T-helper 22 cell (primary cell): ENCODE results near the gene ACSL5.
"Not testable (repeated sequence)": the region's sequence is repeated elsewhere in the genome, so short reads cannot be mapped to it uniquely, and the experiment has no call there.

Source experiments
- DNase-seq: peaks from one replicate; pipeline ENCODE4 v3.0.0-alpha.2; 2020; ENCODE audit warnings: low read depth

ACSL5 gene

DNA sequence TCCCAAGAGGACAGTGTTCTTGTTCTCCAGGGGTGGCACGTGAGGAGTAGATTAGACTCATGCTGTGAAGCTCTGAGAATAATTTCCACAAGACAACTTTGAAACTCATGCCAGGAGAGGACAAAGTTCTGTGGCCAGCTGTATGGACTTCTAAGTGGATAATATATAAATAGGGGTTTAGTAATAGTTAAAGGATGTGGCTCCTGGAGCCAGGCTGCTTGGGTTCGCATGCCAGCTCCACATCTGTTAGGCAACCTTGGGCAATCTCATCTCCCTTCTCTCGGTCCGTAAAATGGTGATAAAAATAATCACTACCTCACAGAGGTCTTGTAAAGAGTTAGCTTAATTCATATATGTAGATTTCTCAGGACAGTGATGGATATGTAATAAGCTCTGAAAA lies 35.8 kb downstream of the ACSL5 start:
- no peak for DNase-seq

DNA sequence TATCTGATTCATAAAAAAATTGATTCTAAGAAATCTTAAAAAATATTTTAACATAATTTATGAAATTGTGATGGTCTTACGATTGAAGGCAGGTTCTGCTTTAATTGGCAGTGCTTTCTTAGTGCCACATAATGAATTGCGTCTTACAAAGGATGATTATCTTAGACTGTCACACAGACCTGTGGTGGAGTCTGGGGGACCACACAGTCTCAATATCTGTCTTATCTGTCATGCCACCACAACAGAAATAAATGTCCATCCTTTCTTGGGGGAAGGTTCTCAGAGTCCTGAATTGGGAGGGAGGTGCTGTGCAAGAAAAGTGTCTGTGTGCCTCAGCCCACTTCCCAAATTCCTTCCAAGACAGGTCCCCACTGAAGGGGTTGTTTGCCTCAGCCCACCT lies 38.8 kb downstream of the ACSL5 start:
- DNase-seq = no peak

DNA sequence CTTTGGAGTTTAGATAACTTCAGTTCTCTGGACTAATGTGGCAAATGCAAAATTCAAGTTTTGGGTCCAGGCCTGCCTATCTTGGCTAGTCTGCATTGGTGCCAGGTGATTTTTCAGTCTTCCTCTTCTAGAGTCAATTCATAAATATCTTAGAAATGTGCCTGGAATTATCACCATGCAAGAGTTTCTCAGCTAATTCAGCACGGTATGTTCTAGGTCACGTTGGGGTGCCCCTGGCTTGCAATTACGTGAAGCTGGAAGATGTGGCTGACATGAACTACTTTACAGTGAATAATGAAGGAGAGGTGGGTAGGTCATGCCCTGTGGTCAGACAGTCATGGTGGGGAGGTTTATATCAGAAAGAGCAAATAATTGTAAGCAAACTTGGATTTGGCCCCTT lies 47.8 kb downstream of the ACSL5 start:
- no peak for DNase-seq

DNA sequence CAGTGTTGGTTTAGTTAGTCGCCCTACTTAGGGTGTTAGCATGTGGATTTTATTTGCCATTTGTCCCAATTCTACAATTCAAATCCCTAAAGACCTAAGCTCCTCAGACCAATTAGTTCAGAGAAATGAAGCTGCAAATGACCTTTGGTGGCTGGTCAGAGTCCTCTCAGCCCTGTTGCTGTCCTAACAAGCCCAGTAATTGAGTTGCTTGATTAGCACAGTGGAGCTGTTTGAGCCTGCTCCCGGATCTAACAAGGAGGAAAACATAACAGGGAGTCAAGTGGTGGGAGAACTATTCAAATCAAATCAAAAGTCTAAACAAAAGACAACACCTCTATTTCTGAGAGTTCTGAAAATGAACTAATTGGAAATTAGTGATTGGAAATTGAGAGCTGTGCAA lies 50.7 kb downstream of the ACSL5 start:
- no peak for DNase-seq

DNA sequence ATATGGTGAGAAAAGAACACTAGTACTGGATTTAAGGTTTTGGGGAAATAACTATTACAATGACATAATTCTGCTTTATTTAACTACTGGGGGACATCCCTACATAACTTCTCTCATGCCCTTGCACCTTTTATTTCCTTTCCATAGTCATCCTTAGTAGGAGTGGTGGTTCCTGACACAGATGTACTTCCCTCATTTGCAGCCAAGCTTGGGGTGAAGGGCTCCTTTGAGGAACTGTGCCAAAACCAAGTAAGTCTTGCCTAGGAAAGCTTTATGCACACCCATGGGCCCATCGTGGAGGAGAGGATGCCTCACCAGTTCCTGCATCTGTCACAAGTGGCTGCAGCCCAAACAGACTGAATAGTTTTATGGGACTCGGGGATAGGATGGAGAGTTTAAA lies 52.2 kb downstream of the ACSL5 start:
- DNase-seq = no peak

DNA sequence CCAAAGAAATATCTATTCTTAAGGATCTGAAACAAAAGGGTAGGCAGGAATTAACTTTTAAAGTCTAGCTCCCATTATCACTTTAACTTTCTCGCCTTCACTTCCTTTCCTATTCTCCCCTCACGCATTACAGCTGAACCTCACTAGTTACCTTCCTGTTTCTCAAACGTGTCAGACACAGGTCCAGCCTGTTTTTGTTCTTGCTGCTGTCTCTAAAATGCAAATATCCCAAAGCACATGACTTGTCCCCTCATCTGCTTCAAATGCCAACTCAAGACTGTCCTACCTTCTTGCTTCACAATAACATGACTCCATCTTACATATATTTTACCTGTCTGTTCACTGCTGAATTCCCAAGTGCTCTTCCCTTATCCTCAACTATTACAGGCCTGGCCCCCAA lies 55.2 kb downstream of the ACSL5 start:
- DNase-seq = no peak

DNA sequence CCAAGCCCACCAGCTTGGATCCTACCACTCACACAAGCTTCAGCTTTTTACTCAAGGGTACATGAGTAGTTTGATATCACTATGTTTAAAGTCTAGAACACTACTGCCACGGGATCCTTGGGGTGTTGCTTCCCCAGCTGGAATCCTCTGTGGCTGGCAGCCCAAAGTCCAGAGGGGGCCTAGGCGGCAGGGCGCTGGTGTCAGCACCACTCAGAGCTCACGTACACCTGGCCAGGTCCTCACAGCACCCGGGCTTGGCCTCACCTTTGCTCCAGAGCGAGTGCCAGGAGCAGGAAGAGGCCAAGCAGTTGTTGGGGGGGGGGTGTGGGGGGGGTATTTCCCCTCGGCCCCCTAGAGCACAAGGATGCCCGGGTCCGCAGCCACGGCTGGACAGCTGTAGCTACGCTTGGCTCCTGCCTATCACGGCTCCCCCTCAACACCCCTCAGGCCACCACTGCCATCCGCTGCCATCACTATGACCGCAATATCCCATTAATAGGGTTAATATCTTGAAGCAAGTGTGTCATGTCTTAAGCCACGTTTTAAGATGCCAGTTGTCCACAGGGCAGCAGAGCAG lies 55.8 kb downstream of the ACSL5 start:
- DNase-seq = no peak

DNA sequence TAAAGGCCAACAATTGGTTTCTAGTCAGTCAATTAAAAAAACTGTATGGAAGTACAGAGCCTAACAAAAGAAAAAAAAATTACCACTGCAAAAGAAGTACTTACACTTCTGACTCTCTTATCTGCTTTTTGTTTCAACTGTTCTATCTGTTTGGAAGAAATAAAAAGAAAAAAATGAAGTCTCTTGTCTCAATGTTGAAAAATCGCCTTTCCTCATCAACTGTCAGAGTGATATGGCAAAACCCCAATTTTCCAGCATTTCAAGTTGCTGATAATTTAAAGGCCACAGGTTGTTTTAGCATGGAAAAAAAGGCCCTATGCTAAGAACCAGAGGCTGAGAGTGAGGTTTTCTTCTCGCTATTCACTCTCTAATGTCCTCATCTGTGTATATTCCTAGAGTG lies 59.2 kb downstream of the ACSL5 start:
- DNase-seq = no peak

DNA sequence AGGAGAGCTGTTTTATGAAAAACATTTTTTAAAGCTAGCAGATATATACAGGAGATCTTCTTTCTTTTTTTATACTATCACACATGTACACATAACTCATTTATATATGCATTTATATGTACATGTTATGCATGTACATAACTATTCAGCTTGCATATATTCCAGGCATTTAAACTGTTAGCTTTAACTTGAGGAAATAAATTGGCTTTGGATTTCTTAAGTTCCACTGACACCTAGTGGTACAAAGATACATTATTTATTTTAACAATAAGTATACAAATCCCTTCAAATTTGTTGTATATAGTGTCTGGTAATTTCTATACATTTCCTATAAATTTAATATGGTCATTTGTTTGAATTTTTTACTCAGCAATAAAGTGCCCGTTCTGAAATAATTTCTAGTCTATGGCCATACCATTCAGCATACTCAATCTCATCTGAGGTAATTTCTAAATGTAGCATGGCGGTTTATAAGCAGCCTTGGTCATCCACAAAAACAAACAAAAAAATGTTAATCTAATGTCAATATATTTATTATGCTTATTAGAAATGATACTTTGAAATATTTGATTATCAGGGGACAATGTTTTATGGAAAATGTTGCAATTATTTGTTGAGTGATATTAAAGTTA lies 61.2 kb downstream of the ACSL5 start:
- no peak for DNase-seq

DNA sequence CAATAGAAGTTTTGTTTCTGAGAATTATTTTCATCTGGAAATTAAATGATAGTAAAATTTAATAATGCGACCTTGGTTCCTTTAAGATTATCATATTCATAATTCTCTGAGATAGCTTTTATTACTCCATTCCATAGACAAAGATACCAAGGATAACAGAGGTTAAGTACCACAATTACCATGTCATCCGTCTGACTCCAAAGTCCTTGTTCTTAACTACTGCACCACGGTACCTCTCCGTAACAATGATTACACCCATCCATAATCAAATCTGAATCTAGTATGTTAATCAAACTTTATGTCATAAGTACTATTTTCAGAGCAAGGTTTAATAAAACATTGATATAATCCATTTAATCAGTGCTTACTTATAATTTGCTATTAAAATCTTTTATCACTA lies 64.4 kb downstream of the ACSL5 start:
- no peak for DNase-seq

DNA sequence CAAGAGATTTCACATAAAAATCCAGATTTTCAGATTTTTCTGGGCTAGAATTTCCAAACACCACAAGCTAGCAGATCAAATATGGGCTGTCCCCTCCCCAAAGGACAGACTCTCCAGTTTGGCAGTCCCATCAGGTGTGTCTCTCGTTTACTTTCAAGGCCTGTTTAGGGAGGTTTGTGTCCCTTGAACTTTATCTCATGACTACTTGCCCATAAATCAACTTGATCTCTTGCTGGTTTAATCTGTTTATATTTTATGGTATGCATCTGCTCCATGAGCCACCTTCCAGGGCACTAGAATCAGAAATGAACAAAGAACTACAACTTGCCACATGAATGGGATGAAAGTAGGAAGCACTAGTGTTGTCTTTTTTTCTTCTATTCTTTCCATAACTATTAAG lies 67.6 kb downstream of the ACSL5 start:
- DNase-seq = no peak

DNA sequence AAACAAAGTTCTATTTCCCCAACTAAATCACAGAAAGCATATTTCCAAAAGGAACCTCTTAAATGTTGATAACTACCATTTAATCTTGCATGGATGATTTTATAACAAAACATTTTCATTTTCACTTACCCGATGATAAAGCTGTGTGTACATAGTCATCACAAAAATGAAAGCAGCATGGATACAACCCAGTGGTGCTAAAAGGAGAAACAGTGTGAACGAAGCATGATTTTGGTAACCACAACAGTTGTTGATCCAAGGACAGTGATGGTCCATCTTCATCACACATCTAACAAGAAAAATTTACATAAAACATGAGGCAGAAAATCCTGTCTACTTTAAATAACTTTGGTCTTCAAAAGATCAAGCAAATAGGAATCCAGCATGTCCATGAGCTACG lies 68.1 kb downstream of the ACSL5 start:
- no peak for DNase-seq

DNA sequence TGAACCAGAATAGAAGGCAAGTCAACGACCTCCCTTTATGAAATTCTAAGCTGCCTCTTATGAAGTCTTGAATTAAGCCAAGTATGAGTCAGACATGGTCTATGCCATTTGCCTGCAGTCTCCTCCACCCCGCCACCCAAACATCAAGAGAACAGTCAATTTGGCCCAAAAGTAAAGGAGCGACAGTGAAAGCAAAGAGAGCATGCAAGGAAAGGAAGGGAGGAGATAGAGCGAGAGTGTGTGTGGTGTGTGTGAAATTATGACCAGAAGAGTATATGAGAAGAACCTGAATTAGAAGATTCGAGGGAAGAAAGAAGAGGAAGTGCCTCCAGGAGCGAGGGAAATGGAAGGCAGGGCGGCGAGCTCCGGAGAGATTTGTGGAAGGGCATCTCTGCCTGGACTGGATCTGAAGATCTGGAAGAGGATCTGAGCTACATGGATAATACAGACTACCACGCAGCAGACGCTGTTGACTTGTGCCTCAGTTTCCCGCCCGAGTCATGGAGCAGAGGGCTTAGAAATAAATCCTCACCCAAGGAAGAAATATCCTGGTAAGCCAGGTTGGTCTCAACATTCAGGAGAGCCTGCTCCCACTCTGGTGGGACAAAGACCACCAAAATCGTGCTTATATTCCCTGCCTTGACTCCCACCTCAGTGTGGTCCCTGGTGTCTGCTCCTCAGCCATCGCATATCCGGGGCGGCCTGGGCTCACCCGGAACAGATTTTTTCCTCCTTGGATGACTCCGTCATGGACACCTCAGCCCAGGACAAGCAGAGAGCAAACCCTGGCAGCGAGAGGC lies 72.3 kb downstream of the ACSL5 start:
- no peak for DNase-seq

DNA sequence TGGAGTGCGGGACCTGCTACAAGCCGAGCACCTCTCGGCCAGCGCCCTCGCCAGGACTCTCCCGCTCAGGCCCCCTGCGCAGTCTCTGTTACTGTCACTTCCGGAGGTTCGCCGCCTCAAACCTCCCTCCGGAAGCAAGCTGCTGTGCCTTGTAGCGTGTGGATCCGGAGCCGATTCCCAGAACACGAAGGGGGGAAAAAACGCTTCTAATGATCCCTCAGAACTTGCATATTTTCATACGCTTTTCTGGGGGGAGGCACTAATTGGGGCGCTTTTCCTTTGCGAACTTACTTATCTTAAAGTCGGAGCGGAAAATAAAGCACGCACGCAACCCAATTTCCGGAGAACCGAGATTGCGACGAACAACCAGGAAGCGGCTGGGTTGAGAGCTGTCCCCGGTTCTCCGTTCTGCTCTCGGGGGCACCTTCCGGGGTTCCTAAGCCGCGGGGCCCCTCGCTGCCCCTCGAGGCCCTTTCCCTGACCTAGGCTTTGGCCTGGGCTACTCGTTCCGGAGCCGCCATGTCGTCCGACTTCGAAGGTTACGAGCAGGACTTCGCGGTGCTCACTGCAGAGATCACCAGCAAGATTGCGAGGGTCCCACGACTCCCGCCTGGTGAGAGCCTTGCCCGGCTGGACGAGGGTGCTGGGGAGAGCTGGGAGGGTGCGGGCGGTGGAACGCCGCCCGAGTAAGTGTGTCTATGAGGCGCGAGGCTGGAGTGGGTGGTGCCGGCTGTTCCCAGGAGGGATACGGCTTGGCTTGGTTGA lies 73.1 kb downstream of the ACSL5 start, which contains the start of the genes VTI1A and ZDHHC6:
VTI1A (plus strand) TSS at position 361 of the 765 bp plus-strand sequence; CDS start at position 520, 159 bp downstream.
ZDHHC6 (minus strand) TSS at position 60 of the 765 bp plus-strand sequence. CDS start 1,478 bp downstream, outside the sequence.
- DNase-seq = peak; percentile 69

DNA sequence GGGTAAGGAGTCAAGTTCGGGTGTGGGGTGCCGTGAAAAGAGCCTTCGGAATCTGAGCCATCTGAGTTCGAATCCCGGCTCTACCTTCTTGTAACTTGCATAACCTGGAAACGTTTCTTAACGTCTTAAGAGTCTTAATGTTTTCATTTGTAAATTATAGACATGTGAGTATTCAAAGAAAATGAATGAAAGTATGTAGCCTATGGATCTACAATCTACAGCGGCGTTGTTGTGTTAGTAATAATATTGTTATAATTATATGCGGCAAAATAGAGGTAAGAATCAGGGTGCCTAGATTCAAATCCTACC lies 73.7 kb downstream of the ACSL5 start:
- no peak for DNase-seq

DNA sequence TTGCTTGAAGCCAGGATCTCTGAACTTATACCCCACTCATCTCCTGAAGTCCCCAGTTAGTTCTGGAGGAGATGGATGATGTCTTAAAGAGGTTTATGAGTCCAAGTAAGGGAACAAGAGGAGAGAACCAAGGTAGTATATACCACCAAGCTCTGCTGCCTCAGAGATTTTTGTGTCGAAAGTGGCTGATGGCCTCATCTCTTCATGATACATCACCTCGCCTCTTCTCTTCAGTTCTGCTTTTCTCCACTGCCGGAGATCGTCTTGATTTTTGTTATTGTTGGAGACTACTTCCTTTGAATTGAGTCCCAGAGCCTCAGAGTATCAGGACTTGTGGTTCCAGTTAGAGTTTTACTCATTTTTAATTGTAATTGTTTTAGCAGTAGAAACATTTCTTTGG lies 75.0 kb downstream of the ACSL5 start:
- no peak for DNase-seq

DNA sequence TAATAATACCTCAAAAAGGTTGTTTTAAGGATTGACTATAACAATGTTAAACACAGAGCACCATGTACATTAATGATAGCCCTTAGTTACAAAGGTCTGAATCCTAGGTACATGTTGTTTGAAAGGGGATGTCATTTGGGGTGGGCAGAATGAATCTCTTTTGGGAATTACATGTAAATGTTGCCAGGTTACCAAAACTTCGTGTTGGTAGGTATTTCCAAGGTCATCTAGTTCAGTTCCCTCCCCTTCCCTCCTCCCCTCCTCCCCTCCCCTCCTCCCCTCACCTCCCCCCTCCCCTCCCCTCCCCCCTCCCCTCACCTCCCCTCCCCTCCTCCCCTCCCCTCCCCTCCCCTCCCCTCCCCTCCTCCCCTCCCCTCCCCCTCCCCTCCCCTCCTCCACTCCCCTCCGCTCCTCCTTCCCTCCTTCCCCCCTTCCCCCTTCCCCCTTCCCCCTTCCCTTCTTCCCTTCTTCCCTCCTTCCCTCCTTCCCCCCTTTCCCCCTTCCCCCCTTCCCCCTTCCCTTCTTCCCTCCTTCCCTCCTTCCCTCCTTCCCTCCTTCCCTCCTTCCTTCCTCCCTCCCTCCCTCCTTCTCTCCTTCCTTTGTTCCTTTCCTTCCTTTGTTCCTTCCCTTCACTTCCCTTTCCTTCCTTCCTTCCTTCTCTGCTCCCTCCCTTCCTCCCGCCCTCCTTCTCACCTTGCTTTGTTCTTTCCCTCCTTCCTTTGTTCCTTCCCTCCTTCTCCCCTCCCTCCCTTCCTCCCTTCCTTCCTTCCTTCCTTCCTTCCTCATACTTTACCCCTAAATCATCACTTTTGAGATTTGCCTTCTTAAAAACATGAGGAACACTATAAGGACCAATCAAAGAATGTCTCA lies 81.2 kb downstream of the ACSL5 start:
- DNase-seq = no peak

DNA sequence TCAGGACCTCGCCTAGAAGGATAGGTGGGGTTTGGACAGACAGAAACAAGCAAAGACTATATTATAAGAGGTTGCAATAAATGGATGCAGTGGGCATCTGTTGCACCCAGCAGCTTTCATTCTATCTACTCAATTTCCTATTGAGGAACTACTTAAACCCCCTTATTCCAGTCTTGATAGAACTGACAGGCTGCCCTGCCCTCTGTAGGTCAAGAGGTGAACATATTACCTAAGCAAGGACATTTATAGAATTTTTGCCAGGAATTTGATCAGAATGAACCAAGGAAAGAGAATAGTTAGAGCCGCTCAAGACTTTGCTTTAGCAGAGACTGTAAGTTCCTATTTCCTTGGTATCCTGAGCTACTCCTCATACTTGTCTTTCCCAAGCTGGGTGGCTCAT lies 82.6 kb downstream of the ACSL5 start:
- DNase-seq = no peak

DNA sequence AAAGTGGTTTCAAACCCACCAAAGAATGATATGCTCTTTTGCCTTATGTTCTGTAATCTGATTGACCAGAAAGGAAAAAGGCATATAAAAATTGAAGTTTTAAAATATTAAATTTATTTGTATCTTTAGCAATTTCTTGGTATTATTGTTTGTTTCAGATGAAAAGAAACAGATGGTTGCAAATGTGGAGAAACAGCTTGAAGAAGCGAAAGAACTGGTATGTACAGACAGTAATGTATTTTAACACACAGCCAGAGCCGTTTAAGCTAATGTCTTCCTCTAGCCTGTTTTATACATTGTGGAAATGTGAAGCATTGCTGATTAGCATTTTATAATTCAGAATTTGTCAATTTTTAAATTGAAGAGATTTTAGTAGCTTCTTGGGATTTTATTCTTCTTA lies 86.5 kb downstream of the ACSL5 start:
- DNase-seq = no peak

DNA sequence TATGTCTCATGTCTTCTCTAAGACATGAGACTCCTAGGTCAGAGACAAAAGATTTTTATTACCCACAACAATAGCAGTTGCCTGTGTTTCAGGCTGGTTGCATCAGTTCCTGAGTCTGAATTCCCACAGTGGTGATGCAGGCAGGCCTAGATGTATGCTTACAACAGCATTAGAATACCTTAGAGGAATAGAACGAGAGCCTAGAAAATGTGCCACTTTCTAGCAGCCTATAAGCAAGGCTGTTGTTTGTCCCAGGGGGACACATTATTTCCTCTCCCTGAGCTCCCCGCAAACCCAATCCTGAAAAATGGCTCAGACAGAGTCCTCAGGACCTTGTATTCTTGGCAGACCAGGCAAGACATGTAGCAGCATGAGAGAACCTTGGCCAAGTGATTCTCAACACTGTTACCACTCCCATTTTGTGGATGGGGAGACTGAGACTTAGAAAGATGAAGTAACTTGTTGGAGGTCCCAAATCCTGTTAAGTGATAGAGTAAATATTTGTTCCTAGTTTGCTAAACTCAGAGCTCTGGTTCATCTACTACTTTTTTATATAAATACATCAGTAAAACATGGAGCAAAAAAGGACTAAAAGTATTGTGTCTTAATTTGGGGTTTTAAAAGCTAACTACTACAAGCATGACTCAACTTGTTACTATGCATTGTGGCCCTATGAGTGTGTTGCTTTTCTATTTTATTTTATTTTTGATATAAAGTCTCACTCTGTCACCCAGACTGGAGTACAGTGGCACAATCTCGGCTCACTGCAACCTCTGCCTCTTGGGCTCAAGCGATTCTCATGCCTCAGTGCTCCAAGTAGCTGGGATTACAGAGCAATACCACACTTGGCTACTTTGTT lies 87.3 kb downstream of the ACSL5 start:
- no peak for DNase-seq

DNA sequence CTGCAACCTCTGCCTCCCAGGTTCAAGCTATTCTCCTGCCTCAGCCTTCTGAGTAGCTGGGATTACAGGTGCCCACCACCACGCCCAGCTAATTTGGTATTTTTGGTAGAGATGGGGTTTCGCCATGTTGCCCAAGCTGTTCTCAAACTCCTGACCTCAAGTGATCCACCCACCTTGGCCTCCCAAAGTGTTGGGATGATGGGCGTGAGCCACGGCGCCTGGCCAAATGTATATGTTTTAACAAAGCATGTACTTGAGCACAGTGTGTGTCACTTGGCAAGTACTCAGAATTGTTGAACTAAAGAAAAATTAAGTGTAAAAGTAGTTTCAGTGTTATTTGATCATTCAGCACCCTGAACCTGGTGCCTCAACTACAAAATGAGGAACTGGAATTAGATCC lies 90.2 kb downstream of the ACSL5 start:
- DNase-seq = not testable (repeated sequence)
